Osteocyte (in vitro differentiated cells): Measurements from ENCODE around the gene NTF3. TPM values are rescaled to one million over a fixed set of nuclear protein-coding genes. Genes with fewer than 3 reads are reported as not detected.

Source experiments
- DNase-seq: peaks from one replicate; pipeline ENCODE4 v3.0.0; 2021; ENCODE audit warnings: mixed read lengths; ENCODE audit not compliant: unreplicated experiment; ENCODE audit errors: extremely low spot score
- H3K27ac Mint-ChIP-seq: one replicate; pipeline ENCODE4 v1.8.0; 2021; ENCODE audit warnings: mild to moderate bottlenecking, mixed read lengths; ENCODE audit not compliant: unreplicated experiment
- H3K27me3 Mint-ChIP-seq: one replicate; pipeline ENCODE4 v1.8.0; 2021; ENCODE audit warnings: mixed read lengths; ENCODE audit not compliant: unreplicated experiment
- H3K36me3 Mint-ChIP-seq: one replicate; pipeline ENCODE4 v1.8.0; 2021; ENCODE audit warnings: mixed read lengths; ENCODE audit not compliant: unreplicated experiment
- H3K4me1 Mint-ChIP-seq: one replicate; pipeline ENCODE4 v1.8.0; 2021; ENCODE audit warnings: mixed read lengths; ENCODE audit not compliant: unreplicated experiment
- H3K4me3 Mint-ChIP-seq: one replicate; pipeline ENCODE4 v1.8.0; 2021; ENCODE audit warnings: mild to moderate bottlenecking, moderate library complexity, mixed read lengths; ENCODE audit not compliant: unreplicated experiment
- H3K9me3 Mint-ChIP-seq: one replicate; pipeline ENCODE4 v1.8.0; 2021; ENCODE audit warnings: mixed read lengths; ENCODE audit not compliant: unreplicated experiment
- CTCF ChIP-seq: fragments of 200-600 bp; sonication (generic); IDR thresholded peaks from 2 replicates; pipeline ENCODE4 v1.5.0; 2021; ENCODE audit warnings: antibody characterized with exemption, mild to moderate bottlenecking, moderate library complexity
- total RNA-seq: library from RNA; stranded (reverse); gene quantifications from 2 replicates; pipeline ENCODE4 v1.2.1, GENCODE V29; 2021

The NTF3 gene
- total RNA-seq, 1 donor from 2014 or later, result 1.1 TPM

DNA sequence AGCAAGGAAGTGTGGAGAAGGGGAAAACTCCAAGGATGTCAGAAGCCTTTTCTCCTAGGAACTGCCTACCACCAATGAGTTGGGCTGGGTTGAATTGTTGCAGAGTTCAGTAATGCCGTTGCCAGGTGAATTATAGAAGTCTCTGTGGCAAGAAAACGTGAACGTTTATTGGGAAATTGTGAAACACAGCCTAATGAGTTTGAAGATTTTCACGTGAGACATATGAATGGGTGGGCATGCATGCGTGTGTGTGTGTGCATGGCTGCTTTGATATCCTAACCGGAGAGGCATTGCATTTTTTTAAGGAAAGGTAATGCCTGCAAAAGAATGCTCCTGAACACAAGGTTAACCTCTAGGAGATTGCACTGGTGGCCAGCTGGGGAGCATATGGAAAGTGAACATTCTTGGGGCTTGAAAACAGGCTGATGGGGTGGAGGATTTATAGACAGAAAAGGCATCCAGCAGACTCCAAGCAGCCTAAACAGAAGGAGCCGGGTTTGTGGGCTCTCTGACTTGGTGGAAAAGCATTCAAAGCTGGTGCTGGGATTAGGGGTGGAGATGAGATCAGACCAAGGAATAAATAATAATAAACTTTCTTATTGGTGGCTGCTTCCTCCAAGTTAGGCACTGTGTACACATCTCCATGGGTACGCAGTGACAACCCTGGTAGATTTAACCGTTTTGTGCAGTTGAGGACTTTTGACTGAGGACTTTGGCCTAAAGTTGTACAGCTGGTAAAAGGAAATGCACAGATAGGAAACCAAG, 67.8 kb downstream of the NTF3 start:
- no peaks in the 10 kb centered on the region for H3K4me1 Mint-ChIP-seq
- no peaks in the 10 kb centered on the region for H3K36me3 Mint-ChIP-seq
- H3K27ac Mint-ChIP-seq, result no peak overlapping the region
- peaks cover 5% of the 10 kb centered on the region for H3K27me3 Mint-ChIP-seq
- DNase-seq, result no peak
- no peak for TF ChIP-seq CTCF
- H3K9me3 Mint-ChIP-seq, result no peaks in the 10 kb centered on the region
- H3K4me3 Mint-ChIP-seq, result no peak overlapping the region

- H3K4me1 Mint-ChIP-seq, result no peaks in the 10 kb centered on the region
- no peak for TF ChIP-seq CTCF
- H3K36me3 Mint-ChIP-seq, result no peaks in the 10 kb centered on the region
- no peak for DNase-seq
- H3K4me3 Mint-ChIP-seq, result no peak overlapping the region
- H3K27me3 Mint-ChIP-seq, result peaks cover 5% of the 10 kb centered on the region
- no peak overlapping the region for H3K27ac Mint-ChIP-seq
- H3K9me3 Mint-ChIP-seq, result no peaks in the 10 kb centered on the region
Observed at GRCh38 chr12:5500331-5500659, 68.4 kb downstream of the NTF3 start.

- Mint-ChIP-seq H3K27ac (no peak overlapping the region), H3K9me3 (no peaks in the 10 kb centered on the region), H3K4me3 (no peak overlapping the region), H3K27me3 (peaks cover 5% of the 10 kb centered on the region), H3K4me1 (no peaks in the 10 kb centered on the region), H3K36me3 (no peaks in the 10 kb centered on the region)
- DNase-seq, result no peak
- TF ChIP-seq CTCF, result no peak
Observed at GRCh38 chr12:5503774-5504173, 71.9 kb downstream of the NTF3 start.

DNA sequence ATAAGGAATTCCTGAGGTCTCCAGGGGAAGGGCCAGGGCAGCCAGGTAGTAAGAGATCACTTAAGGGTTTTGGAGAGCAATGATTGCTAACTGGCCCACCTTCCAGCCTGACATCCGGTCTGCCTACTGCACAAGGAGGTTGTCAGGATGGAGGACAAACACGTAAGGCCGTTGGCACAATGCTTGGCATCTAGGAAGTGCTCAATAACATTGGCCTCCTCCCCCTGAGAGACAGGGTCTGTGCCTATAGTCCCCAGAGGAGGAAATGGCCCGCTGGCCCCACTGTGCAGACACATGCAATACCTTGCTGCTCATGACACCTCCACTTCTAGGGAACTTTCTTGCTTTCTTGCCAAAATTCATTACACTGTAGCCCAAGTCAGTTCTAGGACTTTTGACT, 73.2 kb downstream of the NTF3 start:
- Mint-ChIP-seq H3K9me3 (no peaks in the 10 kb centered on the region), H3K4me1 (no peaks in the 10 kb centered on the region), H3K27me3 (peaks cover 5% of the 10 kb centered on the region), H3K36me3 (no peaks in the 10 kb centered on the region), H3K4me3 (no peak overlapping the region), H3K27ac (no peak overlapping the region)
- peak; percentile 73 for DNase-seq
- TF ChIP-seq CTCF, result no peak

GRCh38 chr12:5505751-5506150, 73.8 kb downstream of the NTF3 start:
- DNase-seq, result peak; percentile 57
- no peak overlapping the region for H3K4me3 Mint-ChIP-seq
- H3K27me3 Mint-ChIP-seq, result peaks cover 5% of the 10 kb centered on the region
- no peaks in the 10 kb centered on the region for H3K9me3 Mint-ChIP-seq
- no peaks in the 10 kb centered on the region for H3K4me1 Mint-ChIP-seq
- no peak for TF ChIP-seq CTCF
- no peaks in the 10 kb centered on the region for H3K36me3 Mint-ChIP-seq
- H3K27ac Mint-ChIP-seq, result no peak overlapping the region
